Measurements from ENCODE around the gene NUDT14.

Gene NUDT14

GRCh38 chr14:105172476-105172875, 8.6 kb downstream of the NUDT14 start:
- no peak for DNase-seq

- DNase-seq, result no peak
Measured at GRCh38 chr14:105171004-105171673, 10.0 kb downstream of the NUDT14 start.

- DNase-seq, result no peak
Measured at GRCh38 chr14:105169776-105170655, 11.1 kb downstream of the NUDT14 start.

GRCh38 chr14:105168979-105169507, 12.1 kb downstream of the NUDT14 start:
- no peak for DNase-seq

DNA sequence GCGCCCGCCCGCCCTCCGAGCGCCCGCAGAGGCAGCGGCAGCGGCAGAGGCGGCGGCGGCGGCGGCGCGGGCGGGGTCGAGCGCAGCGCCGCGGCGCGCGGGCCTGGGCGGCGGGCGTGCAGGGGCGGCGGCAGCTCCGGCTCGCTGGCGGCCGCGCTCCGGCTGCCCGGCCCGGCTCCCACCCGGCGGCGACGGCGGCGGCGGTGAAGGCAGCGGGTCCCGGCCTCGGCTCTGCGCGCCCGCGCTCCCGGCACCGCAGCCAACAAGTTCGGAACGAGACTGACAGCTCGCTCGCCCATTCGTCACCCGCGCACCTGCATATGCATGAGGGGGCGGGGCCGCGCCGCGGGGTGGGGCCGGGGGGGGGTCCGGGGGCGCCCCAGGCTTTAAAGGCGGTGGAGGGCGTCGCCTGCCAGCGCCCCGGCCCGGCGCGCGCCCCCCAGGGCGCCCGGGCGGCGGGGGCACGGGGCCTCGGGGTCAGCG, 12.6 kb downstream of the NUDT14 start, which contains the start of gene JAG2:
JAG2 (minus strand) TSS at position 281 of the 483 bp plus-strand sequence. CDS start 356 bp downstream, outside the sequence.
- DNase-seq, result no peak

- DNase-seq, result no peak
Measured at GRCh38 chr14:105168093-105168420, 13.1 kb downstream of the NUDT14 start.

- DNase-seq, result no peak
Measured at GRCh38 chr14:105167303-105168092, 13.6 kb downstream of the NUDT14 start.

- no peak for DNase-seq
Measured at GRCh38 chr14:105166571-105167302, 14.4 kb downstream of the NUDT14 start.

DNA sequence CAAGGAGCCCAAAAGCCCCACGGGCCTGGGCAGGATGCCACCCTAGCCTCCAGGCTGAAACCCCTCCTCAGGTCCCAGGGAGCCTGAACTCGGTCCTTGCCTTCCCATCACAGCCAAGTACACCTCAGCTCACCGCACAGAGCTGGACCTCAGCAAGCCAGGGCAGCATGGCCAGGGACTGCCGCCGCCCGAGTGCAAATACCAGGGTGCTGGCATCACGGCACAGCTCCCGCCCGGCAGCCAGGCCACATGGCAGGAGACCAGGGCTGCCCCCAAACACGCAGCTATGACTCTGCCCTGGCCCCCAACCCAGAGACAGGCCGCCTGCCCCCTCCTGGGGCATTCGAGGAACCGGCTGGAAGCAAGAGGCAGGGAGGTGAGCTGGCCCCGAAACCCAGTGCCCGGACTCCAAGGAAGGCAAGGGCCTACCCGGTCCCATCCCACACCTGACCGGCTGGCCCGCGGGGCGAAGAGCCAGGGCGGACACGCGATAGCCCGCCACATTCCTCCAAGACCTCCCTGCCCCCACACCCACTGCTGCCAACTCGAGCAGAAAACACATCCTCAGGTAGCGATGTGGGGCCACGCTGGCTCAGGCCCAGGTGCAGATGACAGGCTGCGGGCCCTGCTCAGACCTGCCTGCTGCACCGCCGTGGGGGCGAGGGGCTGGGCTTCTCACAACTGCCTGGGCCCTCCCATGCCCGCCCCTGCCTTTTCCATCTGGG, 15.2 kb downstream of the NUDT14 start:
- DNase-seq, result no peak

DNA sequence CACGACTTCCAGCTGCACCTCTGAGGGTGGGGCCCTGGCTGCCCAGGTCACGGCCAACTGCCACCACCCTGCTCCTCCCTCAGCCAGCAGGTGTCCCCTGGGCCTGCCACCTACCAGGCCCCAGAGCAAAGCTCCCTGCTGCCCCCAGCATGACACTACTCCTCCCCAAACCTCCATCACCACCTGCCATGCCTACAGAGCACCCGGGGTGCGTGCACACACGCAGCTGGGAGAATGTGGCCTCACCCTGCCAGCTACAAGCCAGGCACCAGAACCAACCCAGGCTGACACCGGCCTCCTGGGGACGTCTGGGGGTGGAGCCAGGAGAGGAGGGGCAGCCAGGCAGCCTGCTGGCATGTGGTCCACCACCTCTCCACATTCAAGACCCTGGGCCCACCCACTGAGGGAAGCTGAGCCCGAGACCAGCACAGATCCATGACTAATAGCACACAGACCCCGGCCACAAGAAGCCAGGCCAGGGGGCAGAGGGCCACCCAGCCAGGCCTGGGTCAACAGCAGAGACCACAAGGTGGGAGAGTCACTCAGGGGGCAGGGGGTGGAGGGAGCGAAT, 15.9 kb downstream of the NUDT14 start:
- peak; percentile 47 for DNase-seq

GRCh38 chr14:105163040-105163742, 17.9 kb downstream of the NUDT14 start:
- DNase-seq, result no peak

GRCh38 chr14:105162669-105162979, 18.5 kb downstream of the NUDT14 start:
- no peak for DNase-seq

GRCh38 chr14:105161964-105162668, 19.0 kb downstream of the NUDT14 start:
- no peak for DNase-seq

DNA sequence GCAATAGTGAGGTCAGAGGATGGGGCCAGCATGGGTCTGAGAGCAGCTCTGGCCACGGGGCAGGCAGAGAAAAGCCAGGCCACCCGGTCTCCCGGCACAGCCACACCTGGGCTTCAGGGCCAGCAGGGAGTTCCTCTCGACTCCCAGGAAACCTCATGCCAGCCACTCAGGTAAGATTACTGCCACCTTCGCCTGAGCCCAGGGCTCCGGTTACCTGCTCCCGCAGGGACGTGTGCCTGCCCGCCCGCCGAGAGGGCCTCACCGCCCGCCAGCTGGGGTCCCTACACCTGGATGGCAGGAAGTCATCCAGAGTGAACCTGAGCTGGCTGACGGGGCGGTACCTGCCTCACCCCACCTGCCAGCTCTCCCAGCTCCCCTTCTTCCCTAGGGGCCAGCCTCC, 19.8 kb downstream of the NUDT14 start:
- DNase-seq, result peak; percentile 38

- DNase-seq, result no peak
Measured at GRCh38 chr14:105160776-105161175, 20.3 kb downstream of the NUDT14 start.

GRCh38 chr14:105159344-105159743, 21.8 kb downstream of the NUDT14 start:
- no peak for DNase-seq

GRCh38 chr14:105158794-105159193, 22.3 kb downstream of the NUDT14 start:
- no peak for DNase-seq

DNA sequence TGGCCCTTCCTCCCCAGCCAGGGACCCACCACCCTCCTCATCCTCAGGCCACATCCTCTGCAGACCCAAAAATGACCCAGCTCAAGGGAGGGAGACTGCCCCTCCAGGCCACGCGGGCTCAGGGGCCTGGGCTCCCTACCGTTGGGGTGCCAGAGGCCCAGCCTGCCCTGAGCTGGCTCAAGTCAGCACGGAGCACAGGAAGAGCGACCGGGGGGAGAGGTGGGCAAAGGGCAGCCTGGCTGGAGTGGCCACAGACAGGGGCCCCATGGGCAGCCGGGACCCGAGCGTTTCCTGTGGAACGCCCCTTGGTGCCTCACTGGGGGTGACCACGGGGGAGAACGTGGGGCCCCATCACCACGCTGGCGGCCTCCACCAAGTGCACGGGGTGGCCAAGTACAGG, 23.2 kb downstream of the NUDT14 start:
- DNase-seq, result no peak

DNA sequence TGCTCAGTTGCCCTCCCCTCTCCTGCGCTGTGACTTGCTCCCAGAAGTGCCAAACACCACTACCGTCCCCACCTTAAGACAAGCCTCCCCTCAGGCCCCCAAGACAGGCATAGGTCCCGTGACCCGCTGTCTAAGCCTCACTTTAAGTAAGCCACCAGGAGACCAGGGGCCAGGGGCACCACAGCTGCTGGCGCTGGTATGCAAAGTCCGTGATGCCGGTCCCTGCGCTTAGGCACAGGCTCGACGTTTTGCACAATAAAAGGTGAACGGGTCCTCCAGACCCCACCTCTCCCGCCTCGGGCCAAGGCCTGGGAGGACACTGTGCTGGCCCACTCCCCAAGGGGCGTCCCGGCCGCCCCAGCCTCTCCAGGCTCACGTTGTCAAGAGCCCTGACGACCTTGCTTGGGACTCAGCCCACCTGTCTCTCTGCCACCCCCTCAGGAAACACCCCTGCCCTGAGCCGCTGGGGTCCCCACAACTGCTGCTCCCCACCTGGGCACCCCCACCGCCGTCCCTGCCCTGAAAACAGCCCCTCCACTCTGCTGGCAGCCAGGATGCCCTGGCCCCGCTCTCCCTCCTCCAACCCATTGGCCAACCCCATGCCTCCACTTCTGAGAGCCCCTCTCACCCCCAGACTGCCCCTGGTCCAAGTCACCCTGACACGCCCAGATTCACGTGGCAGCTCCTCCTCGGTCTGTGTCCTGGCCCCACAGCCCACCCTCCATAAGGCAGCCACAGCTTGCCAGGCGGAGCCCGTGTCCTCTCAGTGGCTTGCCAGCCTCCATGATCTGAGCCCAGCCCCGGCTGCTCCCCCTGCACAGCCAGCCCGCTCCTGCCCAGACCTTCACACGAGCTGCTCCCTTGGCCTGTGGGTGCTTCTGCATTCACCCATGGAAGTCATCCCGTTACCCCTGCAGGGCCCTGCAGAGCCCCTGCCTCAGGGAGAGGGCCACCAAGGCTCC, 24.4 kb downstream of the NUDT14 start:
- DNase-seq, result no peak

Measured in NCI-H1417 treated with DMSO at 0.1 percent for 48 hours (cell line).